ENCODE data around the gene TMEM273.

Gene TMEM273

GRCh38 chr10:49175587-49176309 lies 12.4 kb downstream of the TMEM273 start:
- DNase-seq, result no peak

- no peak for DNase-seq
These were observed 13.2 kb downstream of the TMEM273 start for GRCh38 chr10:49174926-49175500.

- no peak for DNase-seq
These were observed 13.8 kb downstream of the TMEM273 start for GRCh38 chr10:49174261-49174925.

GRCh38 chr10:49173853-49174252 lies 14.3 kb downstream of the TMEM273 start:
- DNase-seq, result no peak

GRCh38 chr10:49173201-49173772 lies 14.9 kb downstream of the TMEM273 start:
- no peak for DNase-seq

GRCh38 chr10:49172777-49173132 lies 15.4 kb downstream of the TMEM273 start:
- no peak for DNase-seq

- DNase-seq, result no peak
These were observed 16.0 kb downstream of the TMEM273 start for GRCh38 chr10:49172061-49172776.

- no peak for DNase-seq
These were observed 16.7 kb downstream of the TMEM273 start for GRCh38 chr10:49171326-49172060.

- no peak for DNase-seq
These were observed 17.4 kb downstream of the TMEM273 start for GRCh38 chr10:49170632-49171325.

- no peak for DNase-seq
These were observed 18.4 kb downstream of the TMEM273 start for GRCh38 chr10:49169776-49170175.

GRCh38 chr10:49168831-49169500 lies 19.2 kb downstream of the TMEM273 start:
- no peak for DNase-seq

- DNase-seq, result no peak
These were observed 20.0 kb downstream of the TMEM273 start for GRCh38 chr10:49168171-49168540.

- DNase-seq, result no peak
These were observed 20.6 kb downstream of the TMEM273 start for GRCh38 chr10:49167425-49168170.

GRCh38 chr10:49166484-49167400 lies 21.4 kb downstream of the TMEM273 start:
- no peak for DNase-seq

GRCh38 chr10:49165821-49166483 lies 22.2 kb downstream of the TMEM273 start:
- DNase-seq, result no peak

- no peak for DNase-seq
These were observed 22.9 kb downstream of the TMEM273 start for GRCh38 chr10:49165259-49165658.

GRCh38 chr10:49164559-49165188 lies 23.5 kb downstream of the TMEM273 start:
- DNase-seq, result peak; percentile 63

GRCh38 chr10:49163741-49164140 lies 24.4 kb downstream of the TMEM273 start:
- no peak for DNase-seq

All from stimulated activated CD8-positive, alpha-beta memory T cell treated with anti-CD3 and anti-CD28 coated beads, Interleukin-4, amount 100 ng/mL, for 48 hours (primary cell).